CD4-positive, alpha-beta T cell (primary cell): Measurements from ENCODE around the gene IFNAR1. TPM values are rescaled to one million over a fixed set of nuclear protein-coding genes. Genes with fewer than 3 reads are reported as not detected.

Experiments
- ATAC-seq: fragments of 200-7000 bp; cut with Tn5 transposase; one replicate; pipeline ENCODE4 v1.10.0; 2022; ENCODE audit warnings: mild to moderate bottlenecking; ENCODE audit not compliant: poor library complexity
- CTCF ChIA-PET: fragments of 350-600 bp; sonication (Branson Sonifier 250); formaldehyde crosslinking; loops from one replicate; lab custom pipeline; 2021; ENCODE audit warnings: antibody characterized with exemption, inconsistent platforms; lab: Charles Lee
- POLR2A ChIA-PET: fragments of 350-600 bp; sonication (Branson Sonifier 250); formaldehyde crosslinking; loops from one replicate; lab custom pipeline; 2021; ENCODE audit warnings: antibody characterized with exemption, inconsistent platforms; lab: Charles Lee
- DNase-seq, 14 experiments: peaks; one replicate each; pipeline ENCODE4 v3.0.0-alpha.2; 2013 to 2020; ENCODE audit warnings: mixed read lengths in 2 of 14
- H3K27ac ChIP-seq, 2 donors: one replicate each; pipeline versions ENCODE4 v1.5.1 to v1.7.0; 2013; ENCODE audit warnings: low read length in 2 of 2, low read depth in 1 of 2, mild to moderate bottlenecking in 1 of 2
- H3K27me3 ChIP-seq, 2 experiments: 1 replicate in 1 of 2; 2 replicates in 1 of 2; pipeline versions ENCODE4 v1.6.1 to v1.7.0; 2013; ENCODE audit warnings: low read length in 2 of 2, control low read depth in 1 of 2, mild to moderate bottlenecking in 1 of 2, moderate library complexity in 1 of 2; ENCODE audit not compliant: insufficient read depth in 2 of 2, control insufficient read depth in 1 of 2
- H3K36me3 ChIP-seq: one replicate; pipeline ENCODE4 v1.6.1; 2013; ENCODE audit warnings: low read length, control low read depth; ENCODE audit not compliant: insufficient read depth
- H3K4me1 ChIP-seq: one replicate; pipeline ENCODE4 v1.6.1; 2013; ENCODE audit warnings: low read length, control low read depth; ENCODE audit not compliant: insufficient read depth
- H3K4me3 ChIP-seq: one replicate; pipeline ENCODE4 v1.5.1; 2013; ENCODE audit warnings: mild to moderate bottlenecking, low read length, moderate library complexity
- H3K9me3 ChIP-seq, 2 experiments: 1 replicate in 1 of 2; 2 replicates in 1 of 2; pipeline versions ENCODE4 v1.6.1 to v1.7.0; 2013; ENCODE audit warnings: low read length in 2 of 2, mild to moderate bottlenecking in 2 of 2, control low read depth in 1 of 2, moderate library complexity in 1 of 2; ENCODE audit not compliant: control insufficient read depth in 1 of 2, insufficient read depth in 1 of 2
- H3K27ac Mint-ChIP-seq: one replicate; pipeline ENCODE4 v1.8.0; 2020; ENCODE audit warnings: mixed read lengths
- H3K27me3 Mint-ChIP-seq: one replicate; pipeline ENCODE4 v1.8.0; 2021; ENCODE audit warnings: mixed read lengths
- H3K36me3 Mint-ChIP-seq: one replicate; pipeline ENCODE4 v1.8.0; 2021; ENCODE audit warnings: low read depth, mixed read lengths
- H3K4me1 Mint-ChIP-seq: one replicate; pipeline ENCODE4 v1.8.0; 2021; ENCODE audit warnings: low read depth, mixed read lengths
- H3K4me3 Mint-ChIP-seq: one replicate; pipeline ENCODE4 v1.8.0; 2020; ENCODE audit warnings: mild to moderate bottlenecking, mixed read lengths
- H3K9me3 Mint-ChIP-seq: one replicate; pipeline ENCODE4 v1.8.0; 2020; ENCODE audit warnings: mixed read lengths
- CTCF ChIP-seq: fragments of 200-600 bp; IDR thresholded peaks from one replicate; pipeline ENCODE4 v1.8.0; 2022; ENCODE audit warnings: antibody characterized with exemption, mild to moderate bottlenecking
- intact Hi-C, 2 experiments: fragments of 100-400 bp; cut with DNase I in 1 of 2; cut with micrococcal nuclease in 1 of 2; formaldehyde crosslinking; loops; one replicate each; pipeline versions ENCODE4 v1.15.1 to v1.9.0; 2023 to 2025; cut with DNase I, micrococcal nuclease
- total RNA-seq, 174 experiments: library from RNA in 2 of 174; stranded (reverse) in 2 of 174; gene quantifications; one replicate each; pipeline ENCODE4 v1.2.3 and lab custom pipeline; 2021 to 2026

IFNAR1 gene
- total RNA-seq, 2 experiments from 2014 or later = 20.4 to 26.8 TPM

GRCh38 chr21:33403128-33403785 lies 78.5 kb downstream of the IFNAR1 start, which contains the start of gene IFNGR2:
IFNGR2 (plus strand) TSS chr21:33403413; CDS start chr21:33403544, 131 bp downstream.
- no peak for TF ChIP-seq CTCF
- DNase-seq (peak in 13 of 14 experiments; percentile 15 to 79 (median 45)), ATAC-seq (peak; percentile 62)
- peaks cover 5% of the 10 kb centered on the region for H3K36me3 Mint-ChIP-seq
- intact Hi-C loops = loop anchor here (2.0 to 5.0 kb wide), 3 partner anchors 18 to 41 kb away; no protein-coding TSS in a partner anchor
- H3K9me3 Mint-ChIP-seq = no peaks in the 10 kb centered on the region
- H3K36me3 ChIP-seq = no peaks in the 10 kb centered on the region
- H3K4me3 ChIP-seq = peak within 1 kb of the TSS; percentile 82
- peak within 1 kb of the TSS in 1 of 2 donors; percentile 65 for H3K27ac ChIP-seq
- peak within 1 kb of the TSS; percentile 87 for H3K27ac Mint-ChIP-seq
- H3K9me3 ChIP-seq = no peaks in the 10 kb centered on the region
- ChIA-PET POLR2A (interaction anchor here (1.4 to 3.1 kb wide), 8 partner anchors 10 to 79 kb away, joined by 3 to 28 read pairs (median 9); partner anchors contain the start of gene IFNAR1), CTCF (interaction anchor here (0.7 to 1.4 kb wide), 2 partner anchors 38 to 42 kb away, joined by 3 to 9 read pairs; no protein-coding TSS in a partner anchor)
- no peaks in the 10 kb centered on the region for H3K27me3 ChIP-seq
- H3K4me1 ChIP-seq = peaks cover 38% of the 10 kb centered on the region
- no peaks in the 10 kb centered on the region for H3K27me3 Mint-ChIP-seq
- H3K4me3 Mint-ChIP-seq = peak within 1 kb of the TSS; percentile 96
- H3K4me1 Mint-ChIP-seq = peaks cover 42% of the 10 kb centered on the region

DNA sequence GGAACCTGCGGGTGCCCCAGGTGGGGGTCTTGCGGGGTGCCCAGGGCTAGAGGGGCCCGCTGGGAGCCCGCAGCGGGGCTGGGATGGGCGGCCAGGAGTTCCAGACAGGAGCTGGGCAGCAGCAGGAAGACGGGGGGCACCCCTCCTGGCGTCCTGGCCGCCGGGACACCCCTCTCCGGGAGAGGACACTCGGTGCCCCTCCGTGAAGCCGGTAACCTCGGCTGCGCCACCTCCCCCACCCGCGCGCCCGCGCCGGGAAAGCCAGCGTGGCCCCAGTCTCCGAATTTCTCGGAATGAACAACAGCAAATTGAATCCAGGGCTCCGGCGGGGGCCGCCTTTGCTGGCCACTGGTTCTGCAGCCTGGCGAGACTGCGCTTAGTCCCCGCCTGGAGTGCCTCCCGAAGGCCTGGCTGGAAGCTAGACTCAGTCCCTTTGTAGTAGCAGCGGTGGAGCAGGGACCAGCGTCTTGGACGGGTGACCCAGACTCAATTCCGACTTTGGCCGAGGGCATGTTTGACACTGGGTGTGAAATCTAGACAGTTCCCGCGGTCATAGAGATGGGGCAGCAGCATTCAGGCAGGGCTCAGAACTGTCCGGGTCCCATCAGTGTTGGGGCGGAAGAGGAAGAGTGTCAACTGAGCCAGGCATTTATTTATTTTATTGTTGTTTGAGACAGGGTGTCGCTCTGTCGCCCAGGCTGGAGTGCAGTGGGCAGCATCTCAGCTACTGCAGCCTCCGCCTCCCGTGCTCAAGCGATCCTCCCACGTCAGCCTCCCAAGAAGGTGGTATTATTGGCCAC lies 79.2 kb downstream of the IFNAR1 start:
- intact Hi-C loops = loop anchor here (2.0 to 5.0 kb wide), 4 partner anchors 19 to 43 kb away; no protein-coding TSS in a partner anchor
- DNase-seq = peak in 10 of 14 experiments; percentile 8 to 45 (median 32)
- POLR2A ChIA-PET = interaction anchor here (0.5 to 3.1 kb wide), 6 partner anchors 9 to 79 kb away, joined by 3 to 28 read pairs (median 8); partner anchors contain the start of genes IFNAR1 and TMEM50B
- ATAC-seq = peak; percentile 33
- H3K36me3 Mint-ChIP-seq = peaks cover 10% of the 10 kb centered on the region
- peak overlapping the region in 1 of 2 donors; percentile 65 for H3K27ac ChIP-seq
- H3K4me1 ChIP-seq = peaks cover 38% of the 10 kb centered on the region
- H3K4me3 Mint-ChIP-seq = peak overlapping the region; percentile 96
- peak overlapping the region; percentile 82 for H3K4me3 ChIP-seq
- no peaks in the 10 kb centered on the region for H3K27me3 Mint-ChIP-seq
- CTCF ChIA-PET = interaction anchor here (1.0 to 2.8 kb wide), 2 partner anchors 43 to 202 kb away, joined by 3 to 19 read pairs; no protein-coding TSS in a partner anchor
- H3K27me3 ChIP-seq = no peaks in the 10 kb centered on the region
- H3K9me3 ChIP-seq = no peaks in the 10 kb centered on the region
- no peak for TF ChIP-seq CTCF
- H3K36me3 ChIP-seq = no peaks in the 10 kb centered on the region
- H3K4me1 Mint-ChIP-seq = peaks cover 47% of the 10 kb centered on the region
- H3K27ac Mint-ChIP-seq = peak overlapping the region; percentile 84
- H3K9me3 Mint-ChIP-seq = no peaks in the 10 kb centered on the region

DNA sequence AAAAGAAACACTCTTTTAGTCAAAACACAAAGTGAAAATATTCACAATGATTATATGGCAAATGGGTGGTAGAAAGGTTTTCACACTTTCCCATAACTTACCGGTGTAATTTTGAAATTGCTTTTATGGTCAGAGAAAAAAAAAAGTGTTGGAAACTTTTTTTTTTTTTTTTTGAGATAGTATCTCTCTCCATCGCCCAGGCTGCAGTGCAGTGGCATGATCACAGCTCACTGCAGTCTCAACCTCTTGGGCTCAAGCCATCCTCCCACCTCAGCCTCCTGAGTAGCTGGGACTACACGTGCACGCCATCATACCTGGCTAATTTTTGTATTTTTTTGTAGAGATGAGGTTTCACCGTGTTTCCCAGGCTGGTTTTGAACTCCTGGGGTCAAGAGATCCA lies 81.7 kb downstream of the IFNAR1 start:
- ATAC-seq = no peak
- Histone ChIP-seq H3K27me3 (no peaks in the 10 kb centered on the region), H3K27ac (no peak overlapping the region), H3K4me1 (peaks cover 41% of the 10 kb centered on the region), H3K36me3 (peaks cover 8% of the 10 kb centered on the region), H3K4me3 (no peak overlapping the region), H3K9me3 (no peaks in the 10 kb centered on the region)
- ChIA-PET POLR2A (interaction anchor here (0.6 to 3.1 kb wide), 4 partner anchors 45 to 207 kb away, joined by 3 to 28 read pairs (median 4); partner anchors contain the start of genes IFNAR1 and TMEM50B), CTCF (interaction anchor here (1.1 to 2.8 kb wide), 2 partner anchors 29 to 45 kb away, joined by 3 to 19 read pairs; no protein-coding TSS in a partner anchor)
- Mint-ChIP-seq H3K4me1 (peaks cover 53% of the 10 kb centered on the region), H3K4me3 (peak overlapping the region; percentile 96), H3K27me3 (no peaks in the 10 kb centered on the region), H3K9me3 (no peaks in the 10 kb centered on the region), H3K27ac (peak overlapping the region; percentile 84), H3K36me3 (peaks cover 19% of the 10 kb centered on the region)
- intact Hi-C loops = no loop called here
- DNase-seq = no peak
- no peak for TF ChIP-seq CTCF
